SHP77 (cell line): Measurements from ENCODE around the gene PEX5L.
"Not testable (repeated sequence)": the region's sequence is repeated elsewhere in the genome, so short reads cannot be mapped to it uniquely, and the experiment has no call there.

Source experiments
- DNase-seq, 2 experiments: peaks; one replicate each; lab custom pipeline; 2025; lab: John Stamatoyannopoulos, UW

The PEX5L gene

DNA sequence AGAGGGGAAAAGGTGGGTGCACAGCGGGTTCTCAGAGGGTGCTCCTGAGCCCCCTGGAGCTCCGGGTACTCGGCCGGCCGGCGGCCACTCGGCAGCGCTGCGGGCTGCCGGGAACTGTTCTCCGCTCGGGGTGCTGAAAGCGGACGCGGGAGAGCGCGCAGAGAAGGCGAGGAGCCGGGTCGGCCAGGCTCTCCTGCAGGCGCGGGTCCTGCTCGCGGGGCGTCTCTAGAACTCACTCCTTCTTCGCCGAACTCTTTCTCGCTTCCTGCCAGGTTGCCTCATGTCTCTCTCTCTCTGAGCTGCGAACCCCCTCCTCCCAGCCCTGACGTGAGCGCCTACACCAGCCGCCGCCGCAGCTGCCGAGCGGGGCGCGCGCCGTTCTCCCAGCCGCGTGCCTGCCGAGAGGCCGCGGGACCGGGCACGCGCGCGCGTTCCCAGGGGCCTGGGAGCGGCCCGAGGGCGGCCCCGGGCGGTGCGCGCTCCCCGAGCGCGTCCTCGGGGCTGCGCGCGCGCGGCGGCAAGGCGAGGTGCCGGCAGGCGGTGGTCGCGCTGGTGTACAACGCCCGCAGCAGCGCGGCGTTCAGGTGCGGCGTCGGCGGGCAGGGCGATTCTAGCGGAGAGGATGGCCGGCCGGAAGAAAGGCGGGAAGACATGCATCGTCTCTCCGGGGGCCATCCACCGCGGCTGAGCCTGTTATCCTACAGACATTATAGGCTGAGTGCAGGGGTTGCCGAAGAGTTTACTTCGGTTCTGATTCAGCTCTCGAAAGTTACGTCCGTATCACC lies at the start of gene PEX5L:
PEX5L (minus strand) TSS at position 267 of the 785 bp plus-strand sequence. CDS start 338 bp downstream, outside the sequence.
- DNase-seq, result peak; percentile 75 to 92

DNA sequence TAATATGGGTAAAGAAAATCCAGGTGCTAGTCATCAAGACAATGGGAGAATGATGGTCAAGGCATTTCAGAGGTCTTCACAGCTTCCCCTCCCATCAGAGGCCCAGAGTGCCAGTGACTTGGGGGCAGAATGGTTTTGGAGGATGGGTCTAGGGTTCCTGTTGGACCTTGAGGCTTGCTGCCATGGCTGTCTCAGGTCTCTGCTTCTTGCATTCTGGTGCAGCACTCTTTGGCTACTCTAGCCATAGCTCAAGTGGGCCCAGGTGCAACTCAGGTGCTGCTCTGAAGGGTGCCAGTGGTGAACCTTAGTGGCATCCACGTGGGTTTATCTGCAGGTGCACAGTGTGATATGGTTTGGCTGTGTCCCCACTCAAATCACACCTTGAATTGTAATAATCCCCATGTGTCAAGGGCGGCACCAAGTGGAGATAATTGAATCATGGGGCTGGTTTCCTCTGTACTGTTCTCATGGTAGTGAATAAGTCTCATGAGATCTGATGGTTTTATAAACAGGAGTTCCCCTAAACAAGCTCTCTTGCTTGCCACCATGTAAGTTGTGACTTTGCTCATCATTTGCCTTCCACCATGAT lies 48.5 kb upstream of the PEX5L start:
- DNase-seq, result peak in 1 of 2 experiments; percentile 8

DNA sequence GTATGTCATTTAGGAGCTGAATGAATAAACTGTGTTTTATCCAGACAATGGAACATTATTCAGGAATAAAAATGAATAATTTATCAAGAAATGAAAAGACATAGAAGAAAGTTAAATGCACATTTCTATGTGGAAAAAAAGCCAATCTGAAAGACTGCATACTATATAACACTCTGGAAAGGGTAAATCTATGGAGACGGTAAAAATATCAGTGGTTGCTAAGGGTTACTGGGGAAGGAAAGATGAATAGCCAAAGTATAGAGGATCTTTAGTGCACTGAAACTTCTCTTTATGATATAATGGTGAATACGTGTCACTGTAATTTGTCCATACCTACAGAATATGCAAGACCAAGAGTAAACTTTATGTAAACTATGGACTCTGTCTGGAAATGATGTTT lies 46.0 kb upstream of the PEX5L start:
- no peak for DNase-seq

DNA sequence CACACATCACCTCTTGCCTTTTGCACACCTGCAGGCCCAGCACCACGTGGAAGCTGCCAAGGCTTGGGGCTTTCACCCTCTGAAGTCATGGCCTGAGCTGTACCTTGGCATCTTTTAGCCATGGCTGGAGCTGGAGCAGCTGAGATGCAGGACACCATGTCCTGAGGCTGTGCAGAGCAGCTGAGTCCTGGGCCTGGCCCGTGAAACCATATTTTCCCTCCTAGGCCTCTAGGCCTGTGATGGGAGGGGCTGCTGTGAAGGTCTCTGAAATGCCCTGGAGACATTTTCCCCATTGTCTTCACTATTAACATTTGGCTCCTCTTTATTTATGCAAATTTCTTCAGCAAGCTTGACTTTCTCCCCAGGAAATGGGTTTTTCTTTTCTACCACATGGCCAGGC lies 41.9 kb upstream of the PEX5L start:
- DNase-seq, result no peak

GRCh38 chr3:180073561-180073960 lies 36.8 kb upstream of the PEX5L start:
- no peak for DNase-seq

- no peak for DNase-seq
Measured at GRCh38 chr3:180072786-180073185, 36.0 kb upstream of the PEX5L start.

GRCh38 chr3:180070925-180071324 lies 34.2 kb upstream of the PEX5L start:
- DNase-seq, result no peak

GRCh38 chr3:180068023-180068422 lies 31.3 kb upstream of the PEX5L start:
- DNase-seq, result no peak

DNA sequence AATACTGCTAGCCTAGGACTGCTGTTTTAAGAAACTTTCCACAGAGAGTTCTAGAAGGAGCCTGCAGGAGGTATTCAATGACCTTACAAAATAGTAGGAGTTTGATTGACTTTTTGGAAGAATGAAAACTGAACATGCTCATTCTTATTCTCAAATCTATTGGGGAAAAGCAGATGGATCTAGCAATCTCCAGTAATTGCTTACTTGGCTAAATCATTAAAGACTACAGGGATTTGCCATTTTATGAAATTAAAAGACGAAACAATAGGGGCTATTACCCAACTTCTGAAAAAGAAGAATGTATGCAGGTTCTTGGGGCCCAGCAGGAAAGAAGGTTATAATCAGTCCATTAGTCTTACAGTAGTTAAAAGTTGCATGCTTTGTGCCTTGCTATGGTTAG lies 29.9 kb upstream of the PEX5L start:
- DNase-seq, result no peak

DNA sequence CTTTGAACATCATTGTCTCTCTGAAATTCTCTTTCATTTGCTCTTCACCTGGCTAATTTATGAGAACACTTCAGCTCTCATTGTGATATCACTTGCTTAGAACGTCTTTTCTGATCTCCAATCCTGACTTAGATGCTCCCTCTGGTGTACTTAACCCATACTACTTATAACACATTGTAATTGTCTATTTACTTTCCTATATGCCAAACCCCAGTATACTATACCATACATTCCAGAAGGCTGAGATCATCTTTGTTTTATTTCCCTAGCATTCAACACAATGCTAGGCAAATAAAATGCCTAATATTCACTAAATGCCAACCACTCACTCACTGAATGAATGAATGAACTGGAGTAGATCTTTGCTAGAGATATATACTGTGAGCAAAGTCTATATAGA lies 27.0 kb upstream of the PEX5L start:
- DNase-seq, result no peak

DNA sequence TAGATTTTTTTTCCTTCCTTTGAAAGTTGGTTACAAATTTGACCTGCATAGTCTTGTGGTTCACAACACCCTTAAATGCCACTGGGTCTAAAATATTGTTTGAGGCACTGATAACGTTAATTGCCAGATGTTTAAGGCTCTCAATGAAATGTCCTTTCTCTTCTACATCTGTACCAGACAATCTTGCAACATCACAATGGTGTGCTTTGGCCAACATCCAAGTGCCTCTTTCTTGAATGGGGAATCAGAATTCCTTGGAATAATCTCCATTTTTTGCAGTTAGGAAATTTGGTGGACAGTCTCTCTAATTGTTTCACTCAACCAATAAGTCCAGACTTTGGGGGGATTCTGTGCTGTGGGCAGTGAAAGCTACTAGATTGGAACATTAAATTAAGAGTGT lies 26.0 kb upstream of the PEX5L start:
- no peak for DNase-seq

DNA sequence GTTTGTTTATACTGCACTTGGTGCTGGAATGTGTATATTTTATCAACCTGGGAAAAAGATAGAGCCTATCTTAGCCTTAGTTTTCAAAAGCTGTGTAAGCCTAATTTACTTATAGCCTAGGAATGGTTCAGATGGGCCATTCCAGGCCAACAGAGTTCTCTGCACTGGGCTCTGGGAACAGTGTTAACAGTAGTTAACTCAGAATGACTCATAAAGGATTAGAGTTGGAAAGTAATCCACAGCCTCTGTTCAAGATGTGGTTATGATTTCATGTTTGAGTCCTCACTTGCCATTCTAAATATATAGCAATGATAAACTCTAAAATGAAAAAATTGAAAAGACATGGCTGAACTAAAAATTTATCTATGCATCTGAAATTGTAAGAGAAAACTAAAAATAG lies 22.6 kb upstream of the PEX5L start:
- no peak for DNase-seq

DNA sequence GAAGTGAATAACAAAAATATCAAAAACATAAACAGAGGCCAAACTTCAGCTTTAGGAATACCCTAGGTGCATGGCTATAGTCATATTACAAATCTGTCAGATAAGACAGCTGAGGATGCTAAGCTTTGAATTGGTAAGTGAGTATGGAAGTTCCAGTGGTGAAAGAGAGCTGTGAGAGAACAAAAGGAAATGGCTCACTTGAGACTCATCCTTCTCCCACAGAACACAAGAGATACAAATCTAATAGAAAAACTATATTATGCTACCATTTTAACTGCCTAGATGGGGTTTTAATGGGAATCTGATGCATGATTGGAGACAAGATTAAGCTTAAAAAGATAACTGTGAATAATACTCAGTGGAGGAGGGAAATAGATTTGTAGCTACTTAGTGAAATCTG lies 21.5 kb upstream of the PEX5L start:
- no peak for DNase-seq

GRCh38 chr3:180055656-180056055 lies 18.9 kb upstream of the PEX5L start:
- DNase-seq, result not testable (repeated sequence)

- DNase-seq, result no peak
Measured at GRCh38 chr3:180049391-180049790, 12.7 kb upstream of the PEX5L start.

- DNase-seq, result no peak
Measured at GRCh38 chr3:180048840-180049239, 12.1 kb upstream of the PEX5L start.

DNA sequence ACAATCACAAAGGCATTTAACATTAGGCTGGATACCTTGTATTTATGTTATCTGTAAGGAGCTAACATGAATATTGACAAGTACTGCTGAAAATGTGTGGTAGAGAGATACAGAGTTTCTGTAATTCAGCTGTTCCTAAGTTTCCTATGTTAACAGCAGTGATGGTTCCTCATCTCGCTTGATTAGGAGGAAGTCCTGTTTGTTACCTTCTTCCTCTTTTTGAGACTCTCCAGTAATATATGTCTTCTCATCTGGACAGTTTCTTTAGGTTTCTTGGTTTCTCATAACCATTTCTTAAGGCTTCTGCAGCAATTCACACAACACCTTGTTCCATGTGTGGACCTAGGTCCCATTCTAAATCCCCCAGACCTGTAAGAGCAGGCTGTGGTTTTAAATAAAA lies 11.4 kb upstream of the PEX5L start:
- no peak for DNase-seq

DNA sequence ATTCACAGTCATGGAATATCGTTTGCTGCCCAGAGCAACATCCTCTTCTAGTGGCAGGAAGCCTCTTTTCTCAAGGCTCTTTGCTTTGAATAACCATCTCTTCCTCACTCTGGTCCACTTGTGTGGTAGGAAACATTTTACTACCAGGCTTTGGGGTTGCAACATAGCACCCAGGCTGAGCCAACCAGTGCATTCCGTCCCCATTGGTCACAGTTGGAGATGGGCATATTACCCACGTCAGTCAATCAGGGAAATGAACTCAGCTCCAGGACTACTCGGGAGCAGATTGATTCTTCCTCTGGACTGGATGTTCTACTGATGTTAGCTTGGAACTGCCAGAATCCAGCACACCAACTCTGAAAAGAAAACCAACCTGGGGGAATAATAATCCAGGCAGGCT lies 4.2 kb upstream of the PEX5L start:
- no peak for DNase-seq

- no peak for DNase-seq
Measured at GRCh38 chr3:180036092-180036670, 556 bp downstream of the PEX5L start.

- DNase-seq, result no peak
Measured at GRCh38 chr3:180026997-180027396, 9.7 kb downstream of the PEX5L start.

GRCh38 chr3:180018543-180018942 lies 18.2 kb downstream of the PEX5L start:
- no peak for DNase-seq

DNA sequence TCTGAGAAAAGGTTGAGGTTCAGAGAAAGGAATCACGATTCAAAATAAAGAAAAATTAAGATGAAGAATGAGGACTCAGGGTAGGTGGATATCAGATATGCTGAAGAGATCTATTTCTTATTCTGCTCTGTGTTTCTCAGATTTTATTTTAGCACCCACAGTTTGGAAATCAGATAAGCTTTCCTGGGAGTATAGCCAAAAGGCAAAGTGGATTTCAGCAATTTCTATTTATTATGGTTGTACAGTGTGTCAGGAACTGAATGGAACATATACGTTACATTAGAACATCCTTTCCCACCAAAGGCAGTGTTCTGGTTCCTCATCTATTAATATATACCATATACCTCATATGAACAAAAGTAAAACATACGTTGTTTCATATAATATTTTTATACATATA lies 18.9 kb downstream of the PEX5L start:
- DNase-seq, result no peak

DNA sequence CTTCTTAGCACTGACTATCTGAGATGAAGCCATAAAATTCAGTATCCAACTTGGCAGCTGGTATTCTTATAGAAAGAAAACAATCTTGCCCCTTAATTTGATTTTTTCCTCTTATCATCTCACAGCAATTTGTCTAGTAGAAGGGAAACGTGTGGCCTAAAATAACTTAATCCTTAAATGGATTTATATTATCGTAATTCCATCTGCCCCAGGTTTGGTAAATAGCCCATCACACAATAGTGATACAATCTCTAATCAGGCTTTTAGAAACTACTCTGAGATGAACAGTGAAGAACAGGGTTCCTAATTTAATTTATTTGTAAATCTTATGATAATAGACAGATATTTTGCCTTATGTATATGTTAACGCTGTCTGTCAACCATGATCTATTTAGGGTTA lies 24.8 kb downstream of the PEX5L start:
- DNase-seq, result no peak
